Measurements from ENCODE around the gene OMP. TPM values are rescaled to one million over a fixed set of nuclear protein-coding genes. Genes with fewer than 3 reads are reported as not detected.

The OMP gene
- total and polyA plus RNA-seq, 2 of the 4 experiments (the other 2 are of a cell fraction) = 0.27 TPM; not detected in 1

- no peak overlapping the region for H2AK5ac ChIP-seq (ENCODE audit: low read depth, low read length)
- no peak overlapping the region for H4K8ac ChIP-seq (ENCODE audit: low read depth in 2 of 2, low read length in 2 of 2)
- no peak overlapping the region for H4K91ac ChIP-seq (ENCODE audit: insufficient read depth, low read depth, low read length)
- no peak overlapping the region for H3K56ac ChIP-seq (ENCODE audit: extremely low read depth, insufficient read depth, low read length)
- no peak overlapping the region for H4K5ac ChIP-seq (ENCODE audit: low read depth, low read length)
- no peak overlapping the region for H3K4me2 ChIP-seq (ENCODE audit: low read depth, low read length)
- no peak for ATAC-seq (ENCODE audit: low read depth)
- no peak overlapping the region for H3K14ac ChIP-seq (replicated peaks; ENCODE audit: low read depth, low read length)
- H2AFZ ChIP-seq (replicated peaks; ENCODE audit: low read length, poor library complexity) = no peak overlapping the region
- DNase-seq = no peak
- H2AK9ac ChIP-seq (replicated peaks; ENCODE audit: low read depth, low read length, poor library complexity) = no peak overlapping the region
- no peak overlapping the region for H2BK15ac ChIP-seq (ENCODE audit: low read depth, low read length)
- H3K4me1 ChIP-seq (ENCODE audit: control insufficient read depth, insufficient read depth, low read length) = no peaks in the 10 kb centered on the region
- peaks cover 65% of the 10 kb centered on the region for H3K27me3 ChIP-seq (ENCODE audit: control insufficient read depth, insufficient read depth, low read length)
- no peak overlapping the region for H3K18ac ChIP-seq (ENCODE audit: low read depth, low read length)
- H2BK20ac ChIP-seq (ENCODE audit: low read depth, low read length) = no peak overlapping the region
- no peak overlapping the region for H3K9ac ChIP-seq (ENCODE audit: low read depth, low read length)
- POLR2A ChIA-PET (ENCODE audit: unreplicated experiment) = no interaction called here
- H3K4me3 ChIP-seq (ENCODE audit: insufficient read depth, low read depth, low read length) = no peak overlapping the region
- H3K9me1 ChIP-seq (ENCODE audit: insufficient read depth, low read length) = no peaks in the 10 kb centered on the region; the same call in 1 of the 2 replicates
- no TSS peak for BruUV-seq (replicated peaks)
- in situ Hi-C loops (cut with MboI; ENCODE audit: low sequenced_read_pairs) = no loop called here
- no peak overlapping the region for H2BK5ac ChIP-seq (ENCODE audit: low read depth, low read length, poor library complexity, severe bottlenecking)
- TF ChIP-seq CTCF (conservative IDR thresholded peaks at IDR 0.05; ENCODE audit: low read depth, low read length) (no peak), RCOR1 (IDR thresholded peaks at IDR 0.05; ENCODE audit: insufficient replicate concordance, low read length) (no peak)
- no peak overlapping the region for H3K27ac ChIP-seq (ENCODE audit: insufficient read depth, low read length)
- no peak overlapping the region for H3K4ac ChIP-seq (ENCODE audit: low read depth, low read length)
- no peaks in the 10 kb centered on the region for H3K36me3 ChIP-seq (ENCODE audit: control insufficient read depth, insufficient read depth, low read length)
- intact Hi-C loops (cut with micrococcal nuclease) = no loop called here
- CTCF ChIA-PET = no interaction called here
- no peaks in the 10 kb centered on the region for H3K79me1 ChIP-seq (ENCODE audit: low read depth in 1 of 2, low read length in 2 of 2)
- no peak overlapping the region for H3K23ac ChIP-seq (ENCODE audit: low read depth, low read length)
- H2BK120ac ChIP-seq (ENCODE audit: low read depth, low read length) = no peak overlapping the region
- no peaks in the 10 kb centered on the region for H3K9me3 ChIP-seq (ENCODE audit: control insufficient read depth, insufficient read depth, low read length)
- dilution Hi-C loops (cut with HindIII; ENCODE audit: low sequenced_read_pairs, unreplicated experiment) = no loop called here
- WGBS, 2 experiments (ENCODE audit: extremely low coverage in 2 of 2, insufficient read length in 1 of 2) = 69% methylated on average over 6 of the region's 12 CpGs; no CpG with 5 or more reads in 1 of the 2 experiments
- H4K20me1 ChIP-seq (ENCODE audit: insufficient read depth, low read length) = no peaks in the 10 kb centered on the region
These were observed 47.2 kb downstream of the OMP start for GRCh38 chr11:77149716-77150392.

All from IMR-90 (cell line).